ENCODE measurements around the gene PLEKHH2.

- TF ChIP-seq CTCF (IDR thresholded peaks at IDR 0.05) (no peak), POLR2A (IDR thresholded peaks at IDR 0.05) (no peak), POLR2AphosphoS5 (IDR thresholded peaks at IDR 0.05) (no peak), EP300 (IDR thresholded peaks at IDR 0.05) (no peak)
These were observed 106.6 kb downstream of the PLEKHH2 start for GRCh38 chr2:43743706-43744105.

Measured in gastroesophageal sphincter (tissue), 3 donors.